Kidney epithelial cell (primary cell): ENCODE results near the gene NETO2. TPM values are rescaled to one million over a fixed set of nuclear protein-coding genes. Genes with fewer than 3 reads are reported as not detected.

Experiments
- DNase-seq: peaks from one replicate; pipeline ENCODE4 v3.0.0-alpha.2; 2010; ENCODE audit warnings: low read depth
- H3K27me3 ChIP-seq: 2 replicates; pipeline ENCODE4 v1.6.0; 2011; ENCODE audit warnings: low read length; ENCODE audit not compliant: control insufficient read depth, insufficient read depth
- H3K36me3 ChIP-seq: 2 replicates; pipeline ENCODE4 v1.5.1; 2011; ENCODE audit warnings: low read length; ENCODE audit not compliant: control insufficient read depth, insufficient read depth
- H3K4me3 ChIP-seq: 2 replicates; pipeline ENCODE4 v1.5.1; 2011; ENCODE audit warnings: low read depth, mild to moderate bottlenecking, control low read depth, low read length
- total RNA-seq: library from RNA; depleted of rRNA; stranded (reverse); fragments of >200 nt; gene quantifications from 2 replicates; pipeline ENCODE4 v1.2.3, GENCODE V29; 2015
- TF ChIP-seq, protein P1 (sequence below): IDR thresholded peaks from 2 replicates; pipeline ENCODE4 v1.5.1; 2011; ENCODE audit warnings: mild to moderate bottlenecking, moderate library complexity, low read length, control low read depth, inconsistent platforms; ENCODE audit not compliant: insufficient read depth, poor library complexity, severe bottlenecking

NETO2 gene
- total RNA-seq, 1 donor from 2014 or later = 41.9 TPM

DNA sequence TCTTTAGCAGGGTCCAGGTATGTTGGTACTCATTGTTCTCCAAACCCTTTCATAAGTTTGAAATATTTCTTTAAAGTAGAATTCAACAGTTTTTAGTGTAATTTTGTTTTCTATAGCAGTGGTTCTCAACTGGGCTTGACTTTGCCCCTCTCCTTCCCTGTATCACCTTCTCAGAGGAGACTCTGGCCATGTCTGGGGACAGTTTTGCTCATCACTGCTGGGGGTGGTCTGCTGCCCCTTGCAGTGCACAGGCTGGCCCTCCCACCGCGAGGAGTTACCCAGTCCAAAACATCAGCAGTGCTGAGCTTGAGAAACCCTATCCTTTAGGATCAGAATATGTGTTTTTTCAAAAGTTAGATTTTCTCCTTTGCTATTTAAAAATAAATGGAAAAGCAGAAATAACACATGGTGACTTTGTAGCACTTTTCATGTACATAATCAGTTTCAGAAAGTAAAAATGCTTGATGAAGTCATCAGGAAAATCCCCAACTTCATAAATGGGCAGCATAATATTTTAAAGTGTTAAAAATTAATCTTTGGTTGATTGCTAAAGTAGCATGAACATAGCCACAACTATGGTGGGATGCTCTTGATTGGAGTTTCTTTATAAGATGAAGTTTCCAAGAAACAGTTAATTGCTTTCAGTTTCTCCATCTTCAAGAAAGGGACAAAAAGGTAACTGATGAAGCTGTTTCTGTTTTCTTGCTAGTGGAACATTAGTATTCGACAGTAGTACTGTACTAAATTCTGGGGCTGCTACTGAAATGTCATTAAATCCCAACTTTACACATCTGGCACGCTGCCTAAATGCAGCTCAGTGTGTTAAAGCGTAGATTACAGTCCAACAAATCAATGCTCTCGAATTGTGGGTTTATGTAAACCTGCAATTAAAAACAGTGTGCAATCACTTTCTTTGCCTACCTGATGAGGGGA, 70.3 kb downstream of the NETO2 start:
- TF ChIP-seq, protein P1, sequence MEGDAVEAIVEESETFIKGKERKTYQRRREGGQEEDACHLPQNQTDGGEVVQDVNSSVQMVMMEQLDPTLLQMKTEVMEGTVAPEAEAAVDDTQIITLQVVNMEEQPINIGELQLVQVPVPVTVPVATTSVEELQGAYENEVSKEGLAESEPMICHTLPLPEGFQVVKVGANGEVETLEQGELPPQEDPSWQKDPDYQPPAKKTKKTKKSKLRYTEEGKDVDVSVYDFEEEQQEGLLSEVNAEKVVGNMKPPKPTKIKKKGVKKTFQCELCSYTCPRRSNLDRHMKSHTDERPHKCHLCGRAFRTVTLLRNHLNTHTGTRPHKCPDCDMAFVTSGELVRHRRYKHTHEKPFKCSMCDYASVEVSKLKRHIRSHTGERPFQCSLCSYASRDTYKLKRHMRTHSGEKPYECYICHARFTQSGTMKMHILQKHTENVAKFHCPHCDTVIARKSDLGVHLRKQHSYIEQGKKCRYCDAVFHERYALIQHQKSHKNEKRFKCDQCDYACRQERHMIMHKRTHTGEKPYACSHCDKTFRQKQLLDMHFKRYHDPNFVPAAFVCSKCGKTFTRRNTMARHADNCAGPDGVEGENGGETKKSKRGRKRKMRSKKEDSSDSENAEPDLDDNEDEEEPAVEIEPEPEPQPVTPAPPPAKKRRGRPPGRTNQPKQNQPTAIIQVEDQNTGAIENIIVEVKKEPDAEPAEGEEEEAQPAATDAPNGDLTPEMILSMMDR = no peak
- Histone ChIP-seq H3K36me3 (no peaks in the 10 kb centered on the region), H3K4me3 (no peak overlapping the region), H3K27me3 (no peaks in the 10 kb centered on the region)
- no peak for DNase-seq

DNA sequence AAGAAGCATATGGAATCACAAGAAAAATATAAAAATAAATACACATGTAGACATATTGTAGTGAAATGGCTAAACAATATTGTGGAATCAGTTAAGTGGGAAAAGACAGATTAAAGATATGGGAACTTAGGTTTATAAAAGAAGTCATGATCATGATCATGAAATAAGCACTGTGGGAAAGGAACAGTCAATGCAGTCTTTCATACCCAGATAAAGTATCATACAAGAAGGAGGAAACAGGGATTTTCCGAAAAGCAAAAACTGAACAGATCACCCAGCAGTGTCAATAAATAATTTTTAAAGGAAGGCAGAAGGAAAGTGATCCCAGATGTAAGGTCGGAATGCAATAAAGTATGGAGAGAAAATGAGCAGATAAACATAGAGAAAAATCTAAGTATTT, 71.6 kb downstream of the NETO2 start:
- H3K4me3 ChIP-seq = no peak overlapping the region
- TF ChIP-seq, protein P1 = no peak
- no peaks in the 10 kb centered on the region for H3K36me3 ChIP-seq
- DNase-seq = no peak
- no peaks in the 10 kb centered on the region for H3K27me3 ChIP-seq

DNA sequence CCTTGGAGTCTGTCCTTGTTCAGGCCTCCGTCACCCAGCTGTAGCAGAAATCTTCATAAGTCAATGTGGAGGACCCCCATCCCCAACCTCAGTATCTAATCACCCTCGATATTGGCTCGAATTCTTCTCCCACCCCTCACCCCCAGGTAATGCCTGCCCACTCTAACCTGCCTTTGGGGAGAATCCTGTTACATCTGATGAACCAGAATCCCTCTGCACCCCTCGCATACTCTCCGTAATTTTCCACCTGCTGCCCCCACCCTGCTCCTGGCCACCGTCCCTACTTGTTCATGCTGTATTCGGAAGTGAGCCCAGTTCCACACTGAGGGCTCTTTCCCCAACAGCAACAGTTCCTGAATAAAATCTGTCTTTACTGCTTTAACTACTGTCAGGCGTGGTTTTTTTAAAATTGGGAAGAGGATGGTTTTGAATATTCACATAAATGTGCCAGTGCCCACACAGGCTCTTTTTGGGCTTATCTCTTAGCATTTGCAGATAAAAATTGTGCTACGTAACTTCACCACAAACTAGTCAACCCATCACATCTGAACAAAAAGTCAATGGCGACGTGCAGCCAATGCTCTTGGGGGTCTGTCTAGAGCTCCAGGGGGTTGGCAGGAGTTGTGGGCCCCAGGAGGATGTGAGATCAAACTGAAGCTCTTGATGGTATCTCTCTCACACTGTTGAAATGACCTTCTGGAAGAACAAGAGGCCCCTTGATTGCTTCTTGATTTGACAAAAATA, 73.7 kb downstream of the NETO2 start:
- Histone ChIP-seq H3K36me3 (no peaks in the 10 kb centered on the region), H3K4me3 (no peak overlapping the region), H3K27me3 (no peaks in the 10 kb centered on the region)
- no peak for DNase-seq
- TF ChIP-seq, protein P1 = no peak

DNA sequence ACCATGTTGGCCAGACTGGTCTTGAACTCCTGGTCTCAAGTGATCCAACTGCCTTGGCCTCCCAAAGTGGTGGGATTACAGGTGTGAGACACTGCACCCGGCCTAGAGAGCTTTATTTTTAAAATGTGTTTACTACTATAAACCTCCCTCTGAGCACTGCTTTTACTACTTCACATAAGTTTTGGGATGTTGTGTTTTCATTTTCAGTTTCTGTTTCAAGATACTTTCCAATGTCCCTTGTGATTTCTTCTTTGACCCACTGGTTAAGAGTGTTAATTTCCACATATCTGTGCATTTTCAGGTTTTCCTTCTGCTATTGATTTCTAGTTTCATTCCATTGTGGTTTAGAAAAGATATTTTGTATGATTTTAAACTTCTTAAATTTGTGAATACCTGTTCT, 74.4 kb downstream of the NETO2 start:
- DNase-seq = no peak
- Histone ChIP-seq H3K27me3 (no peaks in the 10 kb centered on the region), H3K36me3 (no peaks in the 10 kb centered on the region), H3K4me3 (no peak overlapping the region)
- TF ChIP-seq, protein P1 = no peak

DNA sequence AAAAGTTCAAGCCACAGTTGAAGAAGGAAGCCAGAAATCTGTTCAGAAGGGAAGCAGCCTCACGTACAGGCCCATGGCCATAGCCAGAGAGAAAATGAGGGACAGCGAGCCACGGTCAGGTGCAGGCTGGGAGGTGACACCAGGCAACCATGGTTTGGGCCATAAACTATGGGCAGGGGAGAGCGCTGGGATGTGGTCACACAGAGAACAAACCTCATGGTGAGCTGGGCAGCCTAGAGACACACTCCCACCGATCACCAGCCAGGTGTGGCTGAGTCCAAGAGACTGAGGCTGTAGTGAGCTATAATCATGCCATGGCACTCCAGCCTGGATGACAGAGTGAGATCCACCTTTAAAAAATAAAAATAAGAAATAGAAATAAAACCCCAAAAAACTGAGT, 76.5 kb downstream of the NETO2 start:
- H3K36me3 ChIP-seq = no peaks in the 10 kb centered on the region
- DNase-seq = no peak
- no peaks in the 10 kb centered on the region for H3K27me3 ChIP-seq
- no peak overlapping the region for H3K4me3 ChIP-seq
- TF ChIP-seq, protein P1 = no peak
